ENCODE measurements around the gene ABCC10. TPM values are rescaled to one million over a fixed set of nuclear protein-coding genes. Genes with fewer than 3 reads are reported as not detected.

The ABCC10 gene
- total RNA-seq, 1 donor, result 26.4 TPM

DNA sequence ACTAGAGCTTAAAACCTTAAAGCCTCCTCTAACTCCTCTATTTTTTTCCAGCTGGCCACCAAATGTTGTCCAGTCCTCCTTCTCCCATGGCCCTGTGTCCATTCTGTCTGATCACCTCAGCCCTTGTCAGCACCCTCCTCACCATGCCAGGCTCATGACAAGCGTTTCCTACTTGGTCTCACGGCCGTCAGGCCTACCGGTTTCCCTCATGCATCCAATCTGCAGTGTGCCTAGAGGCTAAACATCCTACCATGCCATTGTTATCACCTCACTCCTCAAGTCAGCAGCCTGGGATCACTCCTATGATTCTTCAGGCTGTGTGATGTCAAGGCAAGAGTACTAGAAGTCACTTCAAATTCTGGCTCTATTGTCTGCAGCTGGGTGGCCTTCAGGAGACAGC, 40.4 kb downstream of the ABCC10 start:
- Histone ChIP-seq H4K20me1 (ENCODE audit: insufficient read depth, low read length) (no peaks in the 10 kb centered on the region), H3K27me3 (ENCODE audit: insufficient read depth, low read length) (peaks cover 4% of the 10 kb centered on the region), H3K4me3 (ENCODE audit: insufficient read depth, low read length) (no peak overlapping the region), H3K27ac (ENCODE audit: low read depth, low read length) (no peak overlapping the region), H3K9me3 (ENCODE audit: low read depth, low read length) (no peaks in the 10 kb centered on the region), H2AFZ (ENCODE audit: low read length) (no peak overlapping the region), H3K36me3 (ENCODE audit: insufficient read depth, low read length) (no peaks in the 10 kb centered on the region), H3K4me2 (ENCODE audit: insufficient read depth, low read length) (no peak overlapping the region), H3K79me2 (ENCODE audit: insufficient read depth, low read length) (no peaks in the 10 kb centered on the region), H3K4me1 (ENCODE audit: insufficient read depth, low read length) (no peaks in the 10 kb centered on the region)
- no peak for DNase-seq (ENCODE audit: insufficient read length, low spot score, missing footprints)
- TF ChIP-seq, protein P1, sequence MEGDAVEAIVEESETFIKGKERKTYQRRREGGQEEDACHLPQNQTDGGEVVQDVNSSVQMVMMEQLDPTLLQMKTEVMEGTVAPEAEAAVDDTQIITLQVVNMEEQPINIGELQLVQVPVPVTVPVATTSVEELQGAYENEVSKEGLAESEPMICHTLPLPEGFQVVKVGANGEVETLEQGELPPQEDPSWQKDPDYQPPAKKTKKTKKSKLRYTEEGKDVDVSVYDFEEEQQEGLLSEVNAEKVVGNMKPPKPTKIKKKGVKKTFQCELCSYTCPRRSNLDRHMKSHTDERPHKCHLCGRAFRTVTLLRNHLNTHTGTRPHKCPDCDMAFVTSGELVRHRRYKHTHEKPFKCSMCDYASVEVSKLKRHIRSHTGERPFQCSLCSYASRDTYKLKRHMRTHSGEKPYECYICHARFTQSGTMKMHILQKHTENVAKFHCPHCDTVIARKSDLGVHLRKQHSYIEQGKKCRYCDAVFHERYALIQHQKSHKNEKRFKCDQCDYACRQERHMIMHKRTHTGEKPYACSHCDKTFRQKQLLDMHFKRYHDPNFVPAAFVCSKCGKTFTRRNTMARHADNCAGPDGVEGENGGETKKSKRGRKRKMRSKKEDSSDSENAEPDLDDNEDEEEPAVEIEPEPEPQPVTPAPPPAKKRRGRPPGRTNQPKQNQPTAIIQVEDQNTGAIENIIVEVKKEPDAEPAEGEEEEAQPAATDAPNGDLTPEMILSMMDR (IDR thresholded peaks at IDR 0.05; ENCODE audit: extremely low read depth, low read depth, low read length), result no peak

DNA sequence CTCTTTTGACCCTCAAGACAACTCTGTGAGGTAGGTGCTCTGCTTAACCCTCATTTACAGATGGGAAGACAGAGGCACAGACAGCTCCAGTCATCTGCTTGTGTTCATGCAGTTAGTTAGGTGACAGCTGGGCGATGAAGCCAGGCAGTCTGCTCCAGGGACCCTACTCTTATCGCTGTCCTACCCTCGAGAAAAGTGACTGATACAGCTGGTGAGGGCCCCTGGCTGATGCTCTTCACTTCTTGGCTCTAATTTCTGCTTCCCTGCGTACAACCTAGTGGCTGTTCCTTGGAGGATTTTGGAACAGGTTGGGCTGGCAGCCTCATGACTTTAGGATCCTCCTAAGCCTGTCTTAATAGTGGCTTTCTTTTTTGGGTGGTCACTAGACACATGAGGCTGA, 40.9 kb downstream of the ABCC10 start:
- no peaks in the 10 kb centered on the region for H3K4me1 ChIP-seq (ENCODE audit: insufficient read depth, low read length)
- H3K27me3 ChIP-seq (ENCODE audit: insufficient read depth, low read length), result peaks cover under 1% of the 10 kb centered on the region
- H3K4me2 ChIP-seq (ENCODE audit: insufficient read depth, low read length), result no peak overlapping the region
- no peaks in the 10 kb centered on the region for H4K20me1 ChIP-seq (ENCODE audit: insufficient read depth, low read length)
- H3K79me2 ChIP-seq (ENCODE audit: insufficient read depth, low read length), result no peaks in the 10 kb centered on the region
- H3K36me3 ChIP-seq (ENCODE audit: insufficient read depth, low read length), result no peaks in the 10 kb centered on the region
- H3K4me3 ChIP-seq (ENCODE audit: insufficient read depth, low read length), result no peak overlapping the region
- no peaks in the 10 kb centered on the region for H3K9me3 ChIP-seq (ENCODE audit: low read depth, low read length)
- no peak overlapping the region for H2AFZ ChIP-seq (ENCODE audit: low read length)
- no peak overlapping the region for H3K27ac ChIP-seq (ENCODE audit: low read depth, low read length)
- TF ChIP-seq, protein P1 (IDR thresholded peaks at IDR 0.05; ENCODE audit: extremely low read depth, low read depth, low read length), result no peak
- no peak for DNase-seq (ENCODE audit: insufficient read length, low spot score, missing footprints)

DNA sequence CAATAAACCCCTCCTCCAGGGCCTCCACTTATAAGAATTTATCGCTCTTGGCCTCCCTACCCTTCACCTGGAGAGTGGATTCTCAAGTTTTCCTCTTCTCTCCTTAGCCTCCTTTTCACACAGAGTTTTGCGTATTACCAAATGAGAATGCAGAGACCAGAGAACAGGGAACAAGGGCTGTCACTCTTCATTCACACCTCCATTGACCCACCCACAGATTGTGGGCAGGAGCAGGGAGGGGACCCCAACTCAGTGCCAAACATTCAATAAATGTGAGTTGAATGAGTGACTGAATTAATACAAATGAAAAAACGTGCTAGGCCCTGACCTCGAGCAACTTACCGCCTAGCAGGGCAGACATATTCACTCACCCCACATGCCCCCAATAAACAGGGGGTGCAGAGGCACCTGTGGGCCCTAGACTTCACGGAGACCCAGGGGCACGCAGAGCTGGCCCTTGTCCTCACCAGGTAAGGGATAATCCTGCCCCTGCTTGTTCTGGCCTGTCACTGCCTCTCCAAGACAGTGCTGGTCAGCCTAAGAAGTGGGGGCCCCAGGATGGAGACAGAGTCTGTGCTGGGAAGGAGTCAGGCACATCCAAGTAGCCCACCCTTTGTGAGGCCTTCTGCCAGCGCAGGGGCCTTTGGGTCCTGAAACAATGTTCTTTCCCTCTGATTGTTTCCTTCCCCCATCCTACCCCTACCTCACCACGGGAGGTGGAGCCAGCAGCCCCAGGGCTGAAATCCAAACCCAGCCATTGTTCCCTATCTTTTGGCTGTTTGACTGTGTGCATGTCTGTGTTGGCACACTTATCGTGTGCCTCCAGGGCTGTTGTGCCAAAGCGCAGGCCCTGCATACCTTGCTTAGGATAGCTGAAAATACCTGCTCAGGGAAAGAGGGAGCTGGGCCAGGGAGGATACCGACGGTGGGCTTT, 41.7 kb downstream of the ABCC10 start:
- H3K27me3 ChIP-seq (ENCODE audit: insufficient read depth, low read length), result no peaks in the 10 kb centered on the region
- H3K9me3 ChIP-seq (ENCODE audit: low read depth, low read length), result no peaks in the 10 kb centered on the region
- no peak for DNase-seq (ENCODE audit: insufficient read length, low spot score, missing footprints)
- no peak overlapping the region for H3K4me2 ChIP-seq (ENCODE audit: insufficient read depth, low read length)
- no peak overlapping the region for H3K4me3 ChIP-seq (ENCODE audit: insufficient read depth, low read length)
- no peaks in the 10 kb centered on the region for H3K36me3 ChIP-seq (ENCODE audit: insufficient read depth, low read length)
- H4K20me1 ChIP-seq (ENCODE audit: insufficient read depth, low read length), result no peaks in the 10 kb centered on the region
- no peak overlapping the region for H2AFZ ChIP-seq (ENCODE audit: low read length)
- TF ChIP-seq, protein P1 (IDR thresholded peaks at IDR 0.05; ENCODE audit: extremely low read depth, low read depth, low read length), result no peak
- H3K4me1 ChIP-seq (ENCODE audit: insufficient read depth, low read length), result no peaks in the 10 kb centered on the region
- H3K27ac ChIP-seq (ENCODE audit: low read depth, low read length), result no peak overlapping the region
- no peaks in the 10 kb centered on the region for H3K79me2 ChIP-seq (ENCODE audit: insufficient read depth, low read length)

DNA sequence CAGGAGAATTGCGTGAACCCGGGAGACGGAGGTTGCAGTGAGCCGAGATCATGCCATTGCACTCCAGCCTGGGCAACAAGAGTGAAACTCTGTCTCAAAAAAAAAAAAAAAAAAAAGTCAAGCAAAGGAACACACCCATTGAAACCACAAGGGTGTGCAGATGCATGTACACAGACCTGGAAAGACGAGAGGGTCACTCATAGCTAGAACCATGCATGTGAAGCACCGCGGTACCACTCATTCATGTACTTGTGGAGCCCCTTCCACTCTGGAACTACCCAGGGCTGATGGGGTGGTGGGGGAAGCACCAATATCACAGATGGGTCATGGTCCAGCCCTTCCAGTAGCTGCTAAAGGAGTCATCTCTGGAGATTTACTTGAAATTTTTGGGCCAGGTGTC, 42.6 kb downstream of the ABCC10 start:
- Histone ChIP-seq H4K20me1 (ENCODE audit: insufficient read depth, low read length) (no peaks in the 10 kb centered on the region), H2AFZ (ENCODE audit: low read length) (no peak overlapping the region), H3K9me3 (ENCODE audit: low read depth, low read length) (no peaks in the 10 kb centered on the region), H3K4me3 (ENCODE audit: insufficient read depth, low read length) (no peak overlapping the region), H3K4me1 (ENCODE audit: insufficient read depth, low read length) (no peaks in the 10 kb centered on the region), H3K36me3 (ENCODE audit: insufficient read depth, low read length) (no peaks in the 10 kb centered on the region), H3K27me3 (ENCODE audit: insufficient read depth, low read length) (no peaks in the 10 kb centered on the region), H3K27ac (ENCODE audit: low read depth, low read length) (no peak overlapping the region), H3K4me2 (ENCODE audit: insufficient read depth, low read length) (no peak overlapping the region), H3K79me2 (ENCODE audit: insufficient read depth, low read length) (no peaks in the 10 kb centered on the region)
- TF ChIP-seq, protein P1 (IDR thresholded peaks at IDR 0.05; ENCODE audit: extremely low read depth, low read depth, low read length), result no peak
- no peak for DNase-seq (ENCODE audit: insufficient read length, low spot score, missing footprints)
